ENCODE measurements around the gene NPR2. TPM values are rescaled to one million over a fixed set of nuclear protein-coding genes. Genes with fewer than 3 reads are reported as not detected.

Gene NPR2
- total RNA-seq = 1 to 10 TPM; 1.1 to 6.8 (median 4.9) TPM

GRCh38 chr9:35791297-35791921 is at the start of gene NPR2:
NPR2 (plus strand) TSS chr9:35791591; CDS start chr9:35792409, 818 bp downstream.
- no peaks in the 10 kb centered on the region for H3K36me3 ChIP-seq
- H3K9me3 ChIP-seq = no peaks in the 10 kb centered on the region
- DNase-seq = no peak
- no peaks in the 10 kb centered on the region for H3K27me3 ChIP-seq
- peaks cover 0 to 36% (median 12%) of the 10 kb centered on the region in 4 donors for H3K4me1 ChIP-seq
- H3K4me3 ChIP-seq = peak within 1 kb of the TSS; percentile 28 to 55 (median 42)
- 45 to 73% methylated on average over 29 to 52 of the region's 64 CpGs for WGBS, 2 donors (ENCODE audit: low coverage in 1 of 2)
- TF ChIP-seq CTCF (IDR thresholded peaks at IDR 0.05) (no peak), EP300 (IDR thresholded peaks at IDR 0.05; ENCODE audit: low read depth) (no peak), POLR2AphosphoS5 (IDR thresholded peaks at IDR 0.05) (no peak), POLR2A (IDR thresholded peaks at IDR 0.05) (no peak)
- H3K27ac ChIP-seq = peak within 1 kb of the TSS; percentile 66 to 89 (median 73)
- intact Hi-C loops (cut with DNase I; ENCODE audit: low total_unique reads) = no loop called here
- in situ Hi-C loops (cut with MboI; ENCODE audit: low pct_ligation_motif_present in 1 of 4, low pct_unique_long_range_greater_than_20kb in 1 of 4, low sequenced_read_pairs in 3 of 4) = loop anchor here in 2 of 4 donors (10.0 kb wide), 2 partner anchors 93 to 103 kb away; no protein-coding TSS in a partner anchor

GRCh38 chr9:35741740-35742139 is 49.7 kb upstream of the NPR2 start:
- no peak for DNase-seq
- H3K36me3 ChIP-seq = peaks cover 0 to 74% (median 28%) of the 10 kb centered on the region in 4 donors

DNA sequence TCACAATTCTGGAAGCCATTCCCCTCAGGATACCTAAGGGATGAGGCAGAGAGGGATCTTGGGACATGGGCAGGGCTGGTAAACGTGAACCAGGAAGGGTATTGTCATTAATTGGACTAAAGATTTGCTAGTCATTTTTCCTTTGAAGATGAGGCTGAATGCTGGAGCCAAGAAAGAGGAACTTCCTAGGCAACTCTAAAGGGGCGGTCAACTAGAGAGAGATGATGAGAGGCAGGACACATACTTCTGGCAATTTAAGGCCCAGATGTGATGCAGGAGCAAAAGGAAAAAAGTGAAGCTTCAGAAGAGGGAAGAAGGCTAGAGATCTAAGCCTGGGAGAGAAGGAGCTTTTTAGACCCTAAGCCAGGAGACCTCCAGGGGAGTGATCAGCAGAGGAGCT is 47.9 kb upstream of the NPR2 start:
- TF ChIP-seq EP300 (IDR thresholded peaks at IDR 0.05; ENCODE audit: low read depth) = no peak
- in situ Hi-C loops (cut with MboI; ENCODE audit: low pct_ligation_motif_present in 1 of 4, low pct_unique_long_range_greater_than_20kb in 1 of 4, low sequenced_read_pairs in 3 of 4) = loop anchor here in 1 of 4 donors (10.0 kb wide), 1 partner anchor 89 kb away; the partner anchor contains the start of genes CCDC107, RMRP and SIT1
- DNase-seq = no peak
- 63 to 67% methylated on average over 2 of the region's 2 CpGs for WGBS, 2 donors (ENCODE audit: low coverage in 1 of 2)
- Histone ChIP-seq H3K4me3 (no peak overlapping the region), H3K27me3 (no peaks in the 10 kb centered on the region), H3K4me1 (peaks cover 6 to 37% (median 28%) of the 10 kb centered on the region in 4 donors), H3K9me3 (no peaks in the 10 kb centered on the region), H3K36me3 (peaks cover 0 to 57% (median 20%) of the 10 kb centered on the region in 4 donors), H3K27ac (no peak overlapping the region)
- intact Hi-C loops (cut with DNase I; ENCODE audit: low total_unique reads) = no loop called here

More at GRCh38 chr9:35741740-35742139, 49.7 kb upstream of the NPR2 start:
- Histone ChIP-seq H3K9me3 (no peaks in the 10 kb centered on the region), H3K4me1 (peaks cover 6 to 23% (median 16%) of the 10 kb centered on the region in 4 donors), H3K27ac (no peak overlapping the region), H3K4me3 (no peak overlapping the region), H3K27me3 (no peaks in the 10 kb centered on the region)
- TF ChIP-seq POLR2AphosphoS5 (IDR thresholded peaks at IDR 0.05) (no peak), POLR2A (IDR thresholded peaks at IDR 0.05) (no peak), EP300 (IDR thresholded peaks at IDR 0.05; ENCODE audit: low read depth) (no peak), CTCF (IDR thresholded peaks at IDR 0.05) (no peak)
- in situ Hi-C loops (cut with MboI; ENCODE audit: low pct_ligation_motif_present in 1 of 4, low pct_unique_long_range_greater_than_20kb in 1 of 4, low sequenced_read_pairs in 3 of 4) = loop anchor here in 1 of 4 donors (10.0 kb wide), 1 partner anchor 87 kb away; the partner anchor contains the start of genes CCDC107, RMRP and SIT1
- intact Hi-C loops (cut with DNase I; ENCODE audit: low total_unique reads) = no loop called here
- 83 to 88% methylated on average over 1 to 7 of the region's 7 CpGs for WGBS, 2 donors (ENCODE audit: low coverage in 1 of 2)

DNA sequence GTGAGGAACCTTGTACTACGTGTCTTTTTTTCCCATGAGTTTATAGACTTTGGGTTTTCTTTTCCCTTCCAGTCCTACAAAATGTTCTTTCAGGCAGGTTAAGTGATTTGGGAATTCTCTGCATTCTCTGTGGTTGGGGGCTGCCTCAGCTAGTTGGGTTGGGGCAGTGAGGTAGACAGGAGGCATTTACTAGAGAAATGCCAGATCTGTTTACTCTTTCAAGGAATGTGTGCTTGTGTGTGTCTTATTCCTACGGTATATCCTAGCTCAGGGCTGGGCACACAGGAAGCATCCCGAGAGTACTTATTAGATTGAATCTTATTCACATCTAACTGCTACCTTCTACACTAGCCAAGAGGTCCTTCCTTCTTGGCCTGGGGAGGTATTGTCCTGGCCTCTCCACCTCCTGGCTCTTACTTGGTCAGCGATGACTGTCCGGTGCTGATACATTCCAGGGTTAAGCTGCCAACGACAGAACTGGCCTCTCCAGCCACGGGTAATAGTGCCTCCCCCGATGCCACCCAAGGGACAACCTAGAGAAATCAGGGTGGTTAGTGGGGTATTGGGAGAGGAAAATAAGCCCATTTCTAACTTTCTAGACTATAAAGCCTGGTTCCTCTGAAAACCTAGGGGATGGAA is 47.4 kb upstream of the NPR2 start:
- no peak for DNase-seq
- TF ChIP-seq POLR2A (IDR thresholded peaks at IDR 0.05) (no peak), EP300 (IDR thresholded peaks at IDR 0.05; ENCODE audit: low read depth) (no peak), POLR2AphosphoS5 (IDR thresholded peaks at IDR 0.05) (no peak), CTCF (IDR thresholded peaks at IDR 0.05) (no peak)
- Histone ChIP-seq H3K4me3 (no peak overlapping the region), H3K9me3 (no peaks in the 10 kb centered on the region), H3K27me3 (no peaks in the 10 kb centered on the region), H3K4me1 (peaks cover 6 to 37% (median 28%) of the 10 kb centered on the region in 4 donors), H3K36me3 (peaks cover 0 to 51% (median 17%) of the 10 kb centered on the region in 4 donors), H3K27ac (peak overlapping the region in 1 of 4 donors; percentile 52)
- 57 to 83% methylated on average over 3 to 8 of the region's 8 CpGs for WGBS, 2 donors (ENCODE audit: low coverage in 1 of 2)
- in situ Hi-C loops (cut with MboI; ENCODE audit: low pct_ligation_motif_present in 1 of 4, low pct_unique_long_range_greater_than_20kb in 1 of 4, low sequenced_read_pairs in 3 of 4) (loop anchor here in 1 of 4 donors (10.0 kb wide), 1 partner anchor 89 kb away; the partner anchor contains the start of genes CCDC107, RMRP and SIT1), intact Hi-C loops (cut with DNase I; ENCODE audit: low total_unique reads) (no loop called here)

Measured in transverse colon (tissue), 4 donors.